Hepatic stellate cell (primary cell): Measurements from ENCODE around the gene ST6GALNAC4.
A peak's percentile ranks its signal among the peaks of the same experiment; 100 is the strongest.
"Not testable (repeated sequence)": the region's sequence is repeated elsewhere in the genome, so short reads cannot be mapped to it uniquely, and the experiment has no call there.

Source experiments
- DNase-seq: peaks from one replicate; pipeline ENCODE4 v3.0.0; 2011; ENCODE audit warnings: low spot score

The ST6GALNAC4 gene

GRCh38 chr9:127885508-127886281, 31.1 kb downstream of the ST6GALNAC4 start:
- no peak for DNase-seq

DNA sequence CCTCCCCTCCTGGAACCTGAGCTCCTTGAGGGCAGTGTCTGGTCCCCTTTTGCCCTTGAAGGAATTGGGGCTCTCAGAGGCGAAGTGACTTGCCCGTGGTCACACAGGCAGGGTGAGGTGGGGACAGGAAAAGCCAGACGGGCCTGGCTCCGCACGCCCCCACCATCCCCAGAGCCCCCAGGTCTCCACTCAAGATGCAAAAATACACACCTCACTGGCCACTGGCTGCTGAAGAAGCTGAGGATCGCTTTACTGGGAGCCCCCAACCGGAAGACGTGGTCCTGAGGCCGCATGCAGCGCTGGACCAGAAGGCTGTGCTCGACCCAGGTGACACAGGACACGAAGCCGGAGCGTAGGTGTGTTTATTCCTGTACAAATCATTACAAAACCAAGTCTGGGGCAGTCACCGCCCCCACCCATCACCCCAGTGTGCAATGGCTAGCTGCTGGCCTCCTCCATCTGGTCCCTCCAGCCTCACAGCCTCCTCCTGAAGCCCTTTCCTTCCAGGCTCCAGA, 31.8 kb downstream of the ST6GALNAC4 start:
- DNase-seq, result no peak

- DNase-seq, result no peak
Measured at GRCh38 chr9:127884427-127884911, 32.4 kb downstream of the ST6GALNAC4 start.

DNA sequence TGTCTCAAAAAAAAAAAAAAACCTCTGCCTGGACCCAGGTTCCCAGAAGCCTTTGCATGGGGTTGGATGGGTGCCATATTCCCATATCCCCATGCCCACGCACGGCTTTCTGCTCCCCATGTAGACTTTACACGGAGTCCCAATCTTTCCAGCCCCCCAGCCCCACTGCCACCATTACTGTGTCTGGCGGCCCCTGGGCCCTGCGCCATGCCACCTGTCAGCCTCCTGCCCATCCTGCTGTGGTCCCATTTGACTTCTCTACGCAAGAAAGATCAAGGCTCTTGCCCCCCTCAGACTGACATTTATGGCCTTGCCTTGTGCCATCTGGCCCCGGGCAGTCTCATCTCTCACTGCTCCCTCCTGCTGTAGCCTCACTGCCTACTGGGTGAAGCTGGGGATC, 32.9 kb downstream of the ST6GALNAC4 start:
- DNase-seq, result no peak

DNA sequence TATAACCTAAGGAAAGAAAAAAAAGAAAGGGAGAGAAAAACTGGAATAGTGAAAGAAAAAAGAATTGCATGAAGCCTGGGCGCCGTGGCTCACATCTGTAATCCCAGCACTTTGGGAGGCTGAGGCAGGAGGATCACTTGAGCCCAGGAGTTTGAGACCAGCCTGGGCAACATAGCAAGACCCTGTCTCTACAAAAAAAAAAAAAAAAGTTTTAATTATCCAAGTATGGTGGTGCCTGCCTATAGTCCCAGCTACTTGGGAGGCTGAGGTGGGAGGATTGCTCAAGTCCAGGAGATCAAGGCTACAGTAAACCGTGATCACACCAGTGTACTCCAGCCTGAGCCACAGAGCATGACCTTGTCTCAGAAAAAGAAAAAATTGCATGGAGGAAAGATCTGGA, 35.1 kb downstream of the ST6GALNAC4 start:
- DNase-seq, result not testable (repeated sequence)

DNA sequence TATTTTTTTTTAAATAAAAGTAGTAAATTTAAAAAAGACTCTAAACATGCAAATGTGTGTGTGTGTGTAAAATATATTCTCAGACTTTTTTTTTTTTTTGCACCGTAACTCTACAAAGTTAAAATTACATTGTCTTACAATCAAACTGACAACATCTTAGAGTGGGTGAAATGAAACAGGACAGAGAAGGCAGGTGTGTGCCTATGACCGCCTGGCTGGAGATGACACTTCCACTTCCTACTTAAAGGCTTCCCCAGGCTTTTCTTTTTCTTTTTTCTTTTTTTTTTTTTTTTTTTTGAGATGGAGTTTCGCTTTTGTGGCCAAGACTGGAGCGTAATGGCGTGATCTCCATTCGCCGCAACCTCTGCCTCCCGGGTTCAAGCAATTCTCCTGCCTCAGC, 36.7 kb downstream of the ST6GALNAC4 start:
- DNase-seq, result no peak

- no peak for DNase-seq
Measured at GRCh38 chr9:127878652-127879390, 38.0 kb downstream of the ST6GALNAC4 start.

GRCh38 chr9:127878001-127878651, 38.7 kb downstream of the ST6GALNAC4 start:
- no peak for DNase-seq

DNA sequence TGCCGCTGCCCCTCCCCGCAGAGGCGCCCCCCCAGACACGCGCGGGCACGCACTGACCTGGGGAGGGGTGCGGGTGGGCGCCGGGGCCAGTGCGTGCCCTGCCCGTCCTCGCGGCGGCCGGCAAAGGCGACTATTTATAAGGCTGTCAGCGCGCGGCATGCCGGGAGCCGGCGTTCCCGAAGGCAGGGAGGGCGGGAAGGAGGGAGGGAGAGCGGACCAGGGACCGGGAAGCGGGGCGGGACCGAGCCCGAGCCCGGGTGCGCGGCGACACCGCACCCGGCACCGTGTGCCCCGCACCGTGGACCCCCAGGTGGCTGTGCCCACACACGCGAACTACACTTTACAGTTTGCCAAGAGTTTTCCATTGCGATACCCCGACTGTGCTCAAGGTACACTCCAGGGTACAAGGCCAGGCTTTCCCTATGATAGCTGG, 39.3 kb downstream of the ST6GALNAC4 start, which contains the start of gene AK1:
AK1 (minus strand) TSS at position 110 of the 433 bp plus-strand sequence. CDS start 3,058 bp downstream, outside the sequence.
- DNase-seq, result peak; percentile 75

DNA sequence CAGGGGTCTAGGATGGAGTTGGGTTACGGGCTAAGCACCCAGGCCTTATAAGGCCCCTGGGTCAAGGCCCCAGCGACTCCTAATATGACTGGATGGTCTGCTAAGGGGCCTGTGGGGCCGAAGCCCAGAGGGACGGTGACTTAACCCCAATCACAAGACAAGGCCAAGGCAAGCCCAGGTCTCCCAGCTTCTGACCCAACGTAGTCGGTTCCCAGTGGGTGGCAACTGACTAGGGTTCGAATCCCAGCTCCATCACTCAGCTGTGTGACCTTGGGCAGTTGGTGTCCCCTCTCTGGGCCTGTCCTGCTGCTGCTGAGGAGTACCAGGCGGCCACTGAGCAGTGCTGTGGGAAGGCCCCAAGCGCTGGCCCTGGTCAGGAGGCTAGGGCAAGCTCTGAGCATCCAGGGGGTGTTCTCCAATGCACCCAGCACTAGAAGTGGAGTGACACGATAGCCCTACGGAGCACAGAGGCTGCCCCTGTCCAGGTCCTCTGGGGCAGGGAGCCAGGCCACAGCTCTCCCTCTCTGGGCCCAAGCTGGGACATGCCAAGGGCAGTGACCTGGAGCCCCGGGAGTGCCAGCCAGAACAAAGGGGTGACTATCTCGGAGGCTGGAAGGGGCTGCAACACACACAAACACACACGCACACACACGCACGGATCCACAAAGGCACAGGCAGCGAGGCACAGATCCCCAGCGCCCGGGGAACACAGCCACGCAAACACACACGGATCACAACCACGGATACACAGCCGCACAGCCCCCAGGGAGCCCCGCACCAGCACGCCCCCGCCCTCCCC, 39.9 kb downstream of the ST6GALNAC4 start:
- DNase-seq, result no peak

DNA sequence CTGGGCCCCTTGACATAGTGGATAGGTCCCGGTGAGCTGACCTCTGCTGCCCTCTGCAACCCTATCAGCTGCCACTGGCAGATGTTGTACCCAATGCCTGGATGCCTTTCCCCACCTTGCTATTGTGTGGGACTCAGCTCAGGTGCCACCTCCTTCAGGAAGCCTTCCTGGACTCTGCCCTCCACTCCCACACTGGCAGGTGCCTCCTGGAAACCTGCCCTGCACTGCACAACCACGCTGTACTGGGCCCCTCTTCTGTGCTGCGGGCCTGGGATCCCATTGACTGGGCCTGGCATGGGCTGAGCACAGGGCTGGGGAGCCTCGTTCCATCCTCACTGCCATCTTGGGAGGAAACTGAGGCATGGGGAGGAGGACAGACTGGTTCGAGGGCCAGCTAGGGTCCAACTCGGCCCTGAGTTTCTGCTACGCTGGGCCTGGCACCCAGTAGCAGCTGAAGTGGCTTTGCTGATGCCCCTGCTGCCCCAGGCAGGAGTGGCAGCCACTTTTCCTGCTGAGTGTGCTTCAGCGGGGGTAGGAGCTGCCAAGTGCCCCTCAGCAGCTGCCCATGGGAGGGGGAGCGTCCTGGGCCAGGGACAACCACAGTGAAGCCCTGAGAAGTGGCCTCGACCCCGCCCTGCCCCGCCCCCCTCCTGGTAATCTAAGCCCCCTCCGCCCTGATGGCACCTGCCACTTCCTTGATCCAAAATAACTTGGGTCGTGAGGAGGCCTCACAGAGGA, 40.6 kb downstream of the ST6GALNAC4 start:
- DNase-seq, result no peak

DNA sequence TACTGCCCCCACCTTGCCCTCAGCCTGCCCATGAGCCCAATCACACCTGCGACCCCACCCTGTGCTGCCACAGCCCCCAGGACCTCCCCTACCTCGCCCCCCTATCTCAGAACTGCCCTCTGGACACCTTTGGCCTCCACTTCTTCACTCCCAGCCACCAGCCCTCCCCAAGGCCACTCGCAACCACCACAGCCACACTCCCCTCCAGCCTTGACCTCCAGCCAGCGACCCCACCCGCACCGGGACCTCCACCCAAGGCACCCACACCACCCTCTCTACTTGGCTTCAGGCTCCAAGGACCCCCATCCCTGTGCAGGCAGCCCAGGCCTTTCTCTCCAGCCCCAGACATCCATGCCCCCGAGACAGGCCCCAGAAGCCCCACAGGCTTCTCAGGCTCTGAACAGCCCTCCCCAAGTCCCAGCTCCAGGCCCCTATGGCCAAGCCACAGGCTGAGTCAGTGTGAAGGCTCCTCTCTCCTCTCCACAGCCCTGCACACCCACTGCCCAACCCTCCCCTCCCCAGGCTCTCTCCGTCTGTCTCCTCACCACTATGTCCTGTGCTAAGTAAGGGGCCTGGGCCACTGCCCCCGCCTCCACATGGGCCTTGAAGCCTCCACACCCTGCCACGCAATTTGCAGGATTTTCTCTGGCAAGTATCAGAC, 41.4 kb downstream of the ST6GALNAC4 start:
- DNase-seq, result peak; percentile 90

DNA sequence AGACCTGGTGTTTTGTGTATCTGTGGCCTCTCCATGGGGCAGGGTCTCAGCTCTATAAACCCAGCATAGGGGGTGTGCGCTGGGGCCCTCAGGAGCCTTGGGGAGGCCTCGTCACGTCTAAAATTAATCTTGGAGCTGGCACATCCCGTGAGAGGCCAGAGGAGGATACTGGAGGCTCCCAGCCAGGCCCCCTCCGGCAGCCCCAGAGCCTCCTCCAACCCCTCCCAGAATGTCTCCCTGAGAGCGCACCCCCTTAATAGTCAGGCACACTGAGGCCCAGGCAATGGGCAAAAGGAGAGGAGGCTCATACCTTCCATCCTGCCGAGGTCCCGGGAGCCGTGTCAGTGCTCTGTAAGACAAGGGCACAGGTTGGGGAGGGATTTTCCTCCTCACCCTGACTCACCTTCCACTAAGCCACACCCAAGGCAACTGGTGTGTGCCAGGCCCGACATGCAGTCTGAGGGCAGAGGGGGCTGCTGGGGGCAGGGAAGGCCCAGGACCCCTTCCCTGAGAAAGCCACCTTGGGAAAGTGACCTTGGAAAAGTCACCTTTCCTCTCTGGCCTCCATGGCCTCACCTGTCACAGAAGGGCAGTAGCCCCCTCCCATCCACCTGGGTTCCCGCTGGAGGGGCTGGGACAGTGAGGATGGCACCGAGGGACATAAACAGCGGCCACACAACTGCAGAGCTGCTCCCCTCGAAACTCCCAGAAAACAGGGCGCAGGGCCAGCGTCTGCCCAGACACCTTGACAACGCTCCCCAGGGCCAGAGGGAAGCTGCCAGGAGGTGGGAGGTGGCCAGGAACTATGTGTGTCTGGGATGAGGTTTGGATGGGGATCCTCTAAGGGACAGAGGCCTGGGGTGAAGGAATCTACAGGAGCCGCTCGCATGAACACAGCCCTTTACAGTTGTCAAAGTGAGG, 42.3 kb downstream of the ST6GALNAC4 start:
- no peak for DNase-seq

GRCh38 chr9:127873886-127874285, 43.0 kb downstream of the ST6GALNAC4 start:
- no peak for DNase-seq

GRCh38 chr9:127873223-127873691, 43.6 kb downstream of the ST6GALNAC4 start:
- no peak for DNase-seq

DNA sequence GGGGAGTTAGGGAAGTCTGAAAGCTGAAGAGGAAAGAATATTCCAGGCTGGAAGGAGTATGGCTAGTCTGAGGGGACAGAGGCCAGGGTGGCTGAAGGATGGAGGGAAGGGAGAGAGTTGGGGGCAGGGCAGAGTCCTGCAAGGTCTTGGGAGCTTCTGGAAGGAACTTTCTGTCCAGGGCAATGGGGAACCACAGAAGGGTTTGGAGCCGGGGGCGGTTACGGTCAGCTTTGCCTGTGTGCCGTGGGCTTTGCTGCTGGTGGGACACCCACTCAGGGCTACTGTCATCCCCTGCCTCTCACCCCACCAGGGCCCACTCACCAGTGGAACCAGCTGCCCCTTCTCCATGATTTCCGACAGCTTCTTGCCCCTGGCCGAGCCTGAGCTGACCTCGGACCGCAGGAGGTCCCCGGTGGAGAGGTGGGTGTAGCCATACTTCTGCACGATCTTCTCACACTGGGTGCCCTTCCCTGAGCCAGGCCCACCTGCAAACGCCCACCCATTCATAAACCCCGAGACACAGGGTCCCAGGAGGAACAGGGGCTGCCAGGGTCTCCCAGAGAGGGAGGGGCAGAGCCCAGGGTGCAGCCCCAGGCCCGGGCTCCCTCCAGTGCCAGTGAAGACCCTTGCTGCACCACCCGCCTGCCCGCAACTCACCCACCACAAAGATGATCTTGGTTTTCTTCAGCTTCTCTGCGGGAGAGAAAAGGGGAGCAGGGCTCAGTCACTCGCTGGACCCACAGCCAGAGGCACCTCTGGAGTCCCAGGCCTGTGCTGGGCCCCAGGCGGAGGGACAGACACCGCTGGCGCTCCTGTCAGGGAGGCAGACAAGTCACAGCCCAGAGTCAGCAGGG, 44.2 kb downstream of the ST6GALNAC4 start:
- no peak for DNase-seq

GRCh38 chr9:127871531-127871930, 45.3 kb downstream of the ST6GALNAC4 start:
- DNase-seq, result no peak

DNA sequence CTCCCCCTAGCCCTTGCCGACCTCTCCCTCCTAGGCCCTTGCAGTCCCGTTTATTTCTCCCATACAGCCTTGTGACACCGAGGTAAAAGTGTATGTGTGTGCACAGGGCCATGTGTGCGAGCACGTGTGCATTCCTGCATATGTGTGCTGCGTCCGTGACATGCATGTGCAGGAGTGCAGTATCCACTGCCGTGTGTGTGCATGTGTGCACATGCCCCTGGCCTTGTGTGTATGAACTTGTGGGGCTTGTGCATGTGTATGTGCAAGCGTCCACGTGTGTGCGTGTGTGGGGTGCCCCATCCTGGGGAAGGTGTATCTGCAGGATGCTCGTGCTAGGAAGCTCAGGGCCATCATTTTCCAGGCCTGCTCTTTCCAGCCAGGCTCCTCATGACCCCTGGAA, 46.0 kb downstream of the ST6GALNAC4 start:
- DNase-seq, result no peak
